Subcutaneous adipose tissue (tissue), 4 donors: ENCODE measurements around the gene STK11IP. TPM values are rescaled to one million over a fixed set of nuclear protein-coding genes. Genes with fewer than 3 reads are reported as not detected.

Source experiments
- CTCF ChIP-seq: fragments of 450-650 bp; IDR thresholded peaks from one replicate; pipeline ENCODE4 v1.5.1; 2016; ENCODE audit warnings: low read depth, mild to moderate bottlenecking, control low read depth, antibody characterized with exemption, moderate library complexity
- total RNA-seq, 4 donors: library from RNA; depleted of rRNA; stranded (reverse); fragments of >200 nt; gene quantifications; one replicate each; pipeline ENCODE4 v1.1.0, GENCODE V29; 2016

The STK11IP gene
- total RNA-seq, 4 donors from 2014 or later, result 5.4 to 20.5 (median 10.4) TPM

- TF ChIP-seq CTCF, result no peak
Measured at GRCh38 chr2:219624565-219624964, 26.9 kb downstream of the STK11IP start.

- no peak for TF ChIP-seq CTCF
Measured at GRCh38 chr2:219625179-219625578, 27.5 kb downstream of the STK11IP start.

- TF ChIP-seq CTCF, result no peak
Measured at GRCh38 chr2:219626540-219626939, 28.9 kb downstream of the STK11IP start.

GRCh38 chr2:219627103-219628100 lies 29.7 kb downstream of the STK11IP start, which contains the start of gene SLC4A3:
Gene SLC4A3 (plus strand): TSS chr2:219627630. CDS start chr2:219627993, 363 bp downstream.
- no peak for TF ChIP-seq CTCF

- TF ChIP-seq CTCF, result no peak
Measured at GRCh38 chr2:219628235-219628985, 30.8 kb downstream of the STK11IP start.

- TF ChIP-seq CTCF, result no peak
Measured at GRCh38 chr2:219628986-219629901, 31.6 kb downstream of the STK11IP start.
